Activated naive CD4-positive, alpha-beta T cell treated with anti-CD3 and anti-CD28 coated beads, Interleukin-2, amount 50 U/mL, for 16 hours (primary cell): Measurements from ENCODE around the gene FRMD5.

Source experiments
- DNase-seq: peaks from one replicate; pipeline ENCODE4 v3.0.0-alpha.2; 2020

Gene FRMD5

GRCh38 chr15:43919540-43920253 lies 275.4 kb downstream of the FRMD5 start:
- no peak for DNase-seq

GRCh38 chr15:43918717-43919116 lies 276.4 kb downstream of the FRMD5 start:
- no peak for DNase-seq

- DNase-seq, result no peak
These were observed 278.8 kb downstream of the FRMD5 start for GRCh38 chr15:43916326-43916660.

GRCh38 chr15:43915631-43916325 lies 279.3 kb downstream of the FRMD5 start:
- no peak for DNase-seq

GRCh38 chr15:43913941-43914340 lies 281.1 kb downstream of the FRMD5 start:
- no peak for DNase-seq

GRCh38 chr15:43913026-43913780 lies 281.9 kb downstream of the FRMD5 start:
- no peak for DNase-seq

GRCh38 chr15:43912208-43912607 lies 282.9 kb downstream of the FRMD5 start:
- DNase-seq, result no peak

- no peak for DNase-seq
These were observed 283.8 kb downstream of the FRMD5 start for GRCh38 chr15:43911235-43911781.

- no peak for DNase-seq
These were observed 286.5 kb downstream of the FRMD5 start for GRCh38 chr15:43908516-43909050.

GRCh38 chr15:43905755-43906154 lies 289.3 kb downstream of the FRMD5 start:
- DNase-seq, result no peak

GRCh38 chr15:43903864-43904290 lies 291.2 kb downstream of the FRMD5 start:
- peak; percentile 40 for DNase-seq

GRCh38 chr15:43901495-43901894 lies 293.6 kb downstream of the FRMD5 start:
- no peak for DNase-seq

- no peak for DNase-seq
These were observed 294.1 kb downstream of the FRMD5 start for GRCh38 chr15:43900996-43901395.

GRCh38 chr15:43899928-43900327 lies 295.1 kb downstream of the FRMD5 start:
- no peak for DNase-seq

- no peak for DNase-seq
These were observed 296.2 kb downstream of the FRMD5 start for GRCh38 chr15:43898891-43899290.

- no peak for DNase-seq
These were observed 298.5 kb downstream of the FRMD5 start for GRCh38 chr15:43896543-43896942.

GRCh38 chr15:43895586-43895985 lies 299.5 kb downstream of the FRMD5 start:
- DNase-seq, result no peak

- no peak for DNase-seq
These were observed 301.1 kb downstream of the FRMD5 start for GRCh38 chr15:43893956-43894355.

GRCh38 chr15:43889042-43889441 lies 306.0 kb downstream of the FRMD5 start:
- DNase-seq, result no peak

- DNase-seq, result no peak
These were observed 307.2 kb downstream of the FRMD5 start for GRCh38 chr15:43887901-43888300.

- DNase-seq, result no peak
These were observed 308.5 kb downstream of the FRMD5 start for GRCh38 chr15:43886558-43886957.

GRCh38 chr15:43883571-43883970 lies 311.5 kb downstream of the FRMD5 start:
- DNase-seq, result no peak

- DNase-seq, result no peak
These were observed 313.1 kb downstream of the FRMD5 start for GRCh38 chr15:43881944-43882343.
